GM18502 (cell line): Measurements from ENCODE around the gene PALM3.
A peak's percentile ranks its signal among the peaks of the same experiment; 100 is the strongest.

Experiments
- ATAC-seq: cut with Tn5 transposase; IDR thresholded peaks from one replicate; pipeline ENCODE4 v1.9.1; 2021; ENCODE audit warnings: mild to moderate bottlenecking; ENCODE audit not compliant: unreplicated experiment, poor library complexity

PALM3 gene

DNA sequence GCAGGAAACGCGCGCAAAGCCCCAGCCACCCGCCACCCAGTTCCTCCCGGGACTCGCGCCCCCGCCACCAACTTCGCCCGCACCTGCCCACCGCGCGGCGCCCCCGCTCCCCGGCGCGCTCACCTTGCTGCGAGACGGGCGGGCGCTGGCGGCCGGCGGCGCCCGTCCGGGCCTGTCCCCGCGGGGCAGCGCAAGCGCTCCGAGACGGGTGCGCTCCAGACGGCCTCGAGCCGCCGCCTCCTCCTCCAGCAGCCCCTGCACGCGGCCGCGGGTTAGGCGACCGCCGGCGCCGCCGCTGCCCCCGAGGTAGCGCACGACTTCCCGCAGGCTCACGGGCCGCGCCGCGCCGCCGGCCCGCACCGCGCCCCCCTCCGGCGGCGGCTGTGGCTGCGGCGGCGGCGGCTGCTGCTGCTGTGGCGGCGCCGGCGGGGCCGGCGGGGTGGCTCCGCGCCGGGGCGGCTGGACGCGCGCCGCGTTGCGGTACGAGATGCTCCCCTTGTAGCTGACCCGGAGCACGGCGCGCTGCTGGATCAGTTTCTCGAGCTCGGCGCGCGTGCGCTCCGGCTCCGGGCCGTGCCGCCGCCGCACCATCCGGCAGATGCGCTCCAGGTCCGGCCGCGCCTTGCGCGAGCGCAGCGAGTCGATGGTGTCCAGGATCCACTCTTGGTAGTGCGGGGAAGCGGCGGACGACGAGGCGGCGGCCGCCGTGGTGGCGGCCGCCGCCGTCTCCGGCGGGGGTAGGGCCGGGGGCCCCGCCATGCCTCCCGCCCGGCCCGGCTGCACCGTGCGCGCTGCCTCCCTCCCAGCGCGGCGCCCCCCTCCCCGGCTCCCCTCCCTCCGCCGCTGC is 28.0 kb upstream of the PALM3 start:
- no peak for ATAC-seq

DNA sequence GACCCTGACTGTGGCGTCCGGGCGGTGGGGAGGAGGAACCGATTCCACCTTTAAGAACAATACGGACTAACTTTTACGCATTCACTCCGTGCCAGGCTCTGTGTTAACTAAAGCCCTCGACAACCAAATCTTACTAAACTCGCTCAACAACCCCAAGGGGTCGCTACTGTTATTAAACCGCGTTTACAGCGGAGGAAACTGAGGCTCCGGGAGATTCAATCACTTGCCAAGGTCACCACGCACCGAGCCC is 27.5 kb upstream of the PALM3 start:
- ATAC-seq, result no peak

DNA sequence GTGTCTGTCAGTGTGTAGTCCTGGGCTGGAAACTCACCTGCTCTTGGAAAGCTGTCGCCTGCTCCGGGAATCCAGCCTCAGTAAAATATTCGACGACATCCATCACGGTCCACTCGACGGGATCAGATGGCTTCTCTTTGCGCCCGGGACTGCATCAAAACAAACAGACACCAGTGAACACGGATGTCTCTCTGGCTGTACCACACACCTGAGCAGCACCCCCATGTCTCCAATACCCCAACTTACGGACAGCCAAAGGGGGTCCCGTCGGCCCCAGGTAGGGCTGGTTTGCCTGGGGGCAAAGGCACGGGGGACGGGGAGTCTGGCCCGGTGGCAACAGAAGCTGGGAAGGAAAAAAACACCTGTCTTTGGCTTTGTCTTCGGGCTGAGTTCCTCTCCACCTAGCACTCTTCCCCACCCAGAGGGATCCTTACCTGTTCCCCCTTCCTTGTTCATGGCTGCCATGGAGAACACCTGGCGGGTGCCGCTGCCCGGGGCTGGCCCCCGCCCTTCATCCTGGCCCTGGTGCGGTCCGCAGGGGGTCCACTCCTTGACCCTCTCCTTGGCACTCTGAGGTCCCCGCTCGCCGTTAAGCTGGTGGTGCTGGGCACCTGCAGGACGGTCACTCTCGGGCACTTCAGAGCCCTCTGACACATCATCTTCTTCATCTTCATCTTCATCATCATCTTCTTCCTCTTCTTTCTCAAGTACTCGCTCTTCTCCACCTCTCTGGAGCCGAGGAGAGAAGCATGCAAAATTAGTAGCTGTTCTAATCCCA is 26.9 kb upstream of the PALM3 start:
- ATAC-seq, result no peak

DNA sequence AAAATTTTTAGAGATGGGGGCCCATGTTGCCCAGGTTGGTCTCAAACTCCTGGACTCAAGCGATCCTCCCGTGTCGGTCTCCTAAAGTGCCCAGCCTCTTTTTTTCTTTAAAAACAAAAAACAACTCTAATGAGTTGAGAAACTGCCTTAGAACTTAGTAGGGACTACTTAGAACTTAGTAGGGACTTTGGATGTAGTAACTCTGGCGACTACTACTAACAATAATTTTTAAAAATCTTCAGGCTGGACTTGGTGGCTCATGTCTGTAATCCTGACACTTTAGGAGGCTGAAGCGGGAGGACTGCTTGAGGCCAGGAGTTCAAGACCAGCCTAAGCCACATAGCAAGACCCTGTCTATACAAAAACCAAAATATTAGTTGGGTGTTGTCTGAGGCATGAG is 24.2 kb upstream of the PALM3 start:
- no peak for ATAC-seq

DNA sequence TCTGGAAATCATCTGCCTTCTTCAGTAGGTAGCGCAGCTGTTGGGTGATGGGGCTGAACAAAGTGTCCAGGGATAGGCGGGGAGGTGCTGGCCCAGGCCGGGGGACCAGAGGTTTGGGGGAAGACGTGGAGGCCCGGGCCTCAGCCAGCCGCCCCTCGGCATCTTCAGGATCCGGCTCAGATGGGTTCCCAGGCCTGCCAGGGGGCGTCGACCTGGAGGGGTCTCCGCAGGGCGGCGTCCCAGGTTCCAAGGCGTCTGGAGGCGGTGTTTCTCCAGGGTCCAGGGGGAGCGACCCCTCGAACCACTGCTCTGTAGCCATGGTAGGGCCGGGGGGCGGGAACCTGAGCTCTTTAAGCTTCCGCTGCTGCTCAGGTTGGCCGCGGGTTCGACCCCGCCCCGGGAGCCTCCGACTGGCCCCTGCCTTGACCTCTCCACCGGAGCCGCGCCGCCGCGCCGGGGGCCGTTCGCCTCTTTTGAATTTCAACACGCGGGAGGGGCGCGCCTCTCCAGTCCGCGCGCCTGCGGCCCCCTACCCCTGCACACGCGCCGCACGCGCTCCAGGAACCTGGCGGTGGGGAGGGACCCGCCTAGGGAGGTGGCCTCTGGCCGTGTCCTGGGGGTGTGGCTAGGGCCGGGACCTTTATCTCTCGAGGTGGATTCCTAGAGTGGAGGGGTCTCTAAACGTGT is 23.6 kb upstream of the PALM3 start, which contains the start of gene C19orf67:
Gene C19orf67, minus strand, starts transcription at position 475 of the 687 bp plus-strand sequence. Its CDS starts 156 bp downstream, at position 319.
- no peak for ATAC-seq

DNA sequence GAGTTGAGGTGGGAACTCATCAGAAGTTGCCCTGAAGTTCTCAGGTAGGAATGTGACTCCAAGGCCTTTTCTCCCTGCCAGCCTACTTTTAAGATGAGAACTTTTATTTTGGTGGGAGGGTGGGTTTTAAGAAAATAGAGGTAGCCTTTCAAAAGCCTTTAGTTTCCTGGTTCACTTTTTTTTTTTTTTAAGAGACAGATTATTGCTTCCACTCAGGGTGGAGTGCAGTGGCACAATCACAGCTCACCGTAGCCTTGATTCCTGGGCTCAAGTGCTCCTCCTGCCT is 20.7 kb upstream of the PALM3 start:
- no peak for ATAC-seq

DNA sequence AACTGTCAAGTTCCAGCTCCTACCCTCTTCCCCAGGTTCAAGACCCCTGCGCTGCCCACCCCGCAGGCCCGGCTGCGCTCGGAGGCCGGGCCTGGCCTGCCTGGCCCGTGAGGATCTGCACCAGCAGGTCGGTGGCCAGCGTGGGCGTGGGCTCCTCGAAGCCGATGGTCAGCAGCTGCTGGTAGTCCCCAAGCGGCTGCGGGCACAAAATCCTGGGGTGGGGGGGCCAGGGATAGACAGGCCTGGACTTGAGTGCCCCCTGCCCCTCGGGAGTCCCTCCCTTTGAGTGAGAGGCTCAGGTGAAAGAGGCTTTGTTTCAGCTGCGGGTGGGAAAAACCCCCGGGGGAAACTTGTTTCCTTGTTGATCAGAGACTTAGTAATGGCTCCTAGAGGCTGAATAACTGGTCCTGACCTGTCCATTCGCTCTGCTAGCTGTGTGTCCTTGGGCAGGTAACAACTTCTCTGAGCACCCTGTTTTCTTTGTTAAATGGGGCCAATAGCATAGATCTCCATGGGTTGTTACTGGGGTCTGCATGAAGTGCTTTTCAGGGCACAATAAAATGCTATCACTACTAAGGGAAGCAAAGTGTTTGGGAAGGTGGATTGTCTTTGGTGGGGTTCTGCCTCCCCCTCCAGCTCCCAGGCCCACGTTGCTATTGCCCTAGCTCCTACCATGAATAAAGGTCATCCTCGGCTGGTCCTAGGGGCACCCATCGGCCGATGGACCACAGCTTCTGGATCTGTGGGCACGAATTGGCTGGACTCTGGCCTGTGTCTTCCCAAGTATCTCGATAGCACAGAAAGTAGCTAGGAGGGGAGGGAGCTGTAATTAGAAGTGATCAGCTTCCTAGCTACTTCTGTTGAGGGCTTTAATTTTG is 20.2 kb upstream of the PALM3 start:
- ATAC-seq, result peak; percentile 5

DNA sequence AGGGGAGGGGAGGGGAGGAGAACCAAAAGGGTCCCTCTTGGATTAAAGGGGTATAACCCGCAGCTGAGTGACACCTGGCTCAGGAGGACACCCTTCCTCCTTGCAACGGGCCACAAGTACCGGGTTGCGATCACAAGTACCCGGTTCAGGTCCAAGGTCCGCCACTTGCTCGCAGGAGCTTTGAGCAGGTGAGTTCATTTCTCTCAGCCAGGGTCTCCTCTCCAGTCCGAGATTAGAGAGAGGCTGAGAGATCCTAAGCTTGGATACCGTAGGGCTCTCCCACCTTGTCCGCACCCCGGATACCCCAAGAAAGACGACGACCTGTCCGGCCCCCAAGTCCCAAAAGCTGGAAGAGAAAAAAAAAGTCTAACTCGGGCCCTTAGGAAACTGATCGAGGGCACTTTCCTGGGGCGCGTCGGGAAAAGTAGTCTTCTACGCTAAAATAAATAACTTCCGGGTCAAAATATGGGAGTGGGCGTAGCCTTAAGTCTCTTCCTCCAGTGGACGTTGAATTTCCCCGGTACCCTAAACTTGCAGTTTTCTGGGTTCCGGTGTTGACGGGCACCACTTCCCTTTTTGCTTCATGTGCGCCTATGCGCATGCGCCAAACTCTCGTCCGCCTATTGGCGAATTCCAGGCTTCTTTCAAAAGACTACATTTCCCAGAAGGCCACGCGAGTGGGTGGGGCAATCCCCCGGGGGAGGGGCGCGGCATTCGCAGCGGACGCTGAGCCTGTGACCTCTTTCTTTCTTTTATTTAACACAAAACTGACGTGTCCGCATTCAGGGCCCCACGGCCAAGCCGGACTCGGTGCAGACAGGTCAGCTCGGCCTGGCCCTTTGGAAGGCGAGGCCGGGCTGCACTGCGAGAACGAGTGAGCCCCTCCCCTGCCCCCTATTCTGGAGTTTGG is 19.3 kb upstream of the PALM3 start:
- ATAC-seq, result peak; percentile 80

DNA sequence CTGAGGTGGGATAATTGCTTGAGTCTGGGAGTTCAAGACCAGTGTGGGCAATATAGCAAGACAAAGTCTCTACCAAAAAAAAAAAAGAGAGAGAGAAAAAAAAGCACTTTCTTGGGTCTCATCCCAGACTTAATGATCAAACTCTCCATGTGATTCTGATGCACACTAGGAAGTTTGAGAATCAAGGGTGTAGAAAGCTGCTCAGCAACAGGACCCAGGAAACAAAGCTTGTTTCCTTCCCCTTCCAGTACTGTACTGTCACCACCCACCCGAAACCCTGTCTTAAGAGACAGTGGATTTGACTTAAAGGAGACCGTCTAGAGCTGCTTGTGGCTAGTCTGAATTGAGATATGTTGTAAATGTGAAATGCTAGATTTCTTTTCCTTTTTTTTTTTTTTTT is 16.5 kb upstream of the PALM3 start:
- no peak for ATAC-seq

DNA sequence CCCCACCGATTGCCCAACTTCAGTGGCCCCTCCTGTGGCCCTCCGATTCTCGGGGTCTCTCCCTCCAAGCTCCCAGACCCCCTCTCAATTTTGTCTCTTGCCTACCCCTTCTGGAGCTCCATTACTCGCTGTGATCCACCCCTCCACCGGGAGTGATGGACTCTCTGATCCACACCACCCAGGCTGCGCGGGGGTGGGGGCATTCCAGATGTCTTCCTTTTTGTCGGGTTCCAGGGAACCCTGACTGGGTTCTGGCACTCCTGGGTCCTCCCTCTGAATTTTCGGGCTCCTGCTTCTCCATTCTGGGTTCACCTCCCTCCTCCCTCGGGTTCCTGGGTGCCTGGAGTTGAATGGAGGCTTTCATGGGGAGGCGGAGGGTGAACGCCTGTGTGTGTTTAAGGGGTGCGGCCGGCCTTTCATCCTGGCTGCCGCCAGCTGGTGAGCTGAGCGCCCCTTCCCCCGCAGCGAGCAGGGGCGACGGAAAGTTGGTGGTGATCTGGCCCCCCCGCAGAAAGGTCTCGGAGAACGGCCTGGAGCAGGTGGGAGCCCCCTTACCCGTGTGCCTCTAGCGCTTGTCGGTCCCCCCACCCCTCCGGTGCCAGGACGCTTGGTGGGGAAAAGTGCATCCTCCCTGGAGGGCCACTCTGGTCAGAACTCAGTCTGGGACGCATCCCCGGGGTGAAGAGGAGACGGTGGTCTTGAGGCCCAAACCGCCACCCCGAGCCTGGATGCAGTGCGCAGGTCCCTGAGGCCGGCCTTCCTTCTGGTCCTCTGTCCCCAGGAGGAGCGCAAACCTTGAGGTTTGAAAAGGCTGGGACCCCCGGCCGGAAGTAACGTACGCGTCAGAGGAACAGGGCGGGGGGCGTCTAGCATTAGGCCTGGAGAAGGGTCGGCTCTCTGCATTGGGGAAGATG is 12.3 kb upstream of the PALM3 start:
- no peak for ATAC-seq

DNA sequence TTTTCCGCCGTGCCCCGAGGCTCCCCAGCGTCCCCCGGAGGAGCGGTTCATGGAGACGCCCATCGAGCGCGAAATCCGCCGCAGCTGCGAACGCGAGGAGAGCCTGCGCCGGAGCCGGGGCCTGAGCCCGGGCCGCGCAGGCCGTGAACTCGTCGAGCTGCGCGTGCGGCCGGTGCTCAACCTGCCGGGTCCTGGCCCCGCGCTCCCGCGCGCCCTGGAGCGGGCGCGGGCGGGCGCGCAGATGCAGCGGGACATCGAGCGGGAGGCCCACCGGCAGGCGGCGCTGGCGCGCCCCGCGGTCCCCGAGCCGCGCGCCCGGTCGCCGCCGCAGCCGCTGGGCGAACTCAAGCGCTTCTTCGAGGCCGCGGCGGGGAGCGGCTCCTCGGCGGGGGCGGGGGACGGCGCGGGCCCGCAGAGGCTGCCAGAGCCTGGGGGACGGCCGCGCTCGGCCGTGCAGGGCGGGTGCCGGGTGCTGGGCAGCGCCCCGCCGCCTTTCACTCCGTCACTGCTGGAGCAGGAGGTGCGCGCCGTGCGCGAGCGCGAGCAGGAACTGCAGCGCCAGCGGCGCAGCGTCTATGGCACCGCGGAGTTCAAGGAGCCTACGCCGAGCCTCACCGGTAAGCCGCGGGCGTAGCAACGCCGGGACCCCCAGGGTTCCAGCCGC is 11.5 kb upstream of the PALM3 start:
- peak; percentile 55 for ATAC-seq

DNA sequence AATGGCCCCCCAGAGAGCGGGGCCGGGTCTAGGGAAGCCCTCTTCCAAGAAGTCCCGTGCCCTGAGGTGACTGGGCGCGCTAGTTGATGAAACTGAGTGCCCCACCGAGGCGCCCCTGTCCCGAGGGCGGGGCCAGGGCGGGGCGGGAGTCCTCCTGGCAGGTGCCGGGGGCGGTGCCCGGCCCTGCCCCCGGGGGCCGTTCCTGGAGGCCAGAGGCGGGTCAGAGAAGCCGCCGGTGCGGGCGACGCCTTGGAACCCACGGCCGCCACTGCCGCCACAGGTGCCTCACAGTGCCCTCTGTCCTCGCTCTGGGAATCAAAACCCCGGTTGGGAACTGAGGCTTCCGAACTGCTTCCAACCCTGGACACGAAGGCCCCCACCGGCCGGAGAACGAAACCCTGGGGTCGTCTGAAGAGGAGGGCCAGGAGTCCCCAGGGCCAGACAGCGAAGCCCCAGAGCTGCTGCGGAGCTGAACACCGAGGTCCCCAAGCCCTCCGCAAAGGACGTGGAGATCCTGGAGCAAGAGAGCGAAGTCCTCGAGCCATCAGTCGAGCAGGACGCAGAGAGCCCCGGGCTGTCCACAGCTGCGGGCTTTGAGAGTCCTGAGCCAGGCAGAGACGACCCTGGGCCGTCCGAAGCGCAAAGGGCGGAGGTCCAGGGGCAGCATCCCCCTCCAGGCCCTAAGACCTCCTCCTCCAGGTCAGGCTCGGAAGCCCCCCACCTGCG is 10.8 kb upstream of the PALM3 start, which contains the start of gene MISP3:
Gene MISP3, plus strand, starts transcription at position 252 of the 726 bp plus-strand sequence. CDS start 524 bp downstream, outside the sequence.
- no peak for ATAC-seq

DNA sequence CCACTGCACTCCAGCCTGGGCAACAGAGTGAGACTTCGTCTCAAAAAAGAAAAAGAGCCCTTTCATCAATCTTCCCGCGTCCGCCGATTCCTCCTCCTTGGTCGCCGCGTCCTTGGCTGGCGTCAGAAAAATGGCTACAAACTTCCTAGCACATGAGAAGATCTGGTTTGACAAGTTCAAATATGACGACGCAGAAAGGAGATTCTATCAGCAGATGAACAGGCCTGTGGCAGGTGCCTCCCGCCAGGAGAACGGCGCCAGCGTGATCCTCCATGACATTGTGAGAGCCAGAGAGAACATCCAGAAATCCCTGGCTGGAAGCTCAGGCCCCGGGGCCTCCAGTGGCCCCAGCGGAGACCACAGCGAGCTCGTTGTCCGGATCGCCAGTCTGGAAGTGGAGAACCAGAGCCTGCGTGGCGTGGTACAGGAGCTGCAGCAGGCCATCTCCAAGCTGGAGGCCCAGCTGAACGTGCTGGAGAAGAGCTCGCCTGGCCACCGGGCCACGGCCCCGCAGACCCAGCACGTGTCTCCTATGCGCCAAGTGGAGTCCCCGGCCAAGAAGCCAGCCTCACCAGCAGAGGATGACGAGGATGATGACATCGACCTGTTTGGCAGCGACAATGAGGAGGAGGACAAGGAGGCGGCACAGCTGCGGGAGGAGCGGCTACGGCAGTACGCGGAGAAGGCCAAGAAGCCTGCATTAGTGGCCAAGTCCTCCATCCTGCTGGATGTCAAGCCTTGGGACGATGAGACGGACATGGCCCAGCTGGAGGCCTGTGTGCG is 8.6 kb upstream of the PALM3 start:
- no peak for ATAC-seq

DNA sequence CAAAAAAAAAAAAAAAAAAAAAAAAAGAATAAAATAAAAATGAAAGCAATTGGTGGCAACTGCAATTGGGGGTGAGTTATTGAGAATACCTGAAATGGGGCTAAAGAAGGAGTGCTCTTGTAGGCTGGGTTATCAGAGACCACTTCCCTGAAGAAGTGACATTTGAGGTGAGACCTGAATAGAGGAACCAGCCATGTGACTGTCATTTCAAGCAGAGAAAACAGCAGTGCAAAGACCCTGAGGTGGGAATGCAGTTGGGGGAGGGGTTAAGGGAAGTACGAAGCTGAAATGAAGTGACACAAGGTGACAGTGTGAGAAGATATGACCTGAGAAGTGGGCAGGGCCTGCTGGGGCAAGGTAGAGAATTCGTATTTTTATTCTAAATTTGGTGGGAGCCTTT is 4.3 kb upstream of the PALM3 start:
- no peak for ATAC-seq

DNA sequence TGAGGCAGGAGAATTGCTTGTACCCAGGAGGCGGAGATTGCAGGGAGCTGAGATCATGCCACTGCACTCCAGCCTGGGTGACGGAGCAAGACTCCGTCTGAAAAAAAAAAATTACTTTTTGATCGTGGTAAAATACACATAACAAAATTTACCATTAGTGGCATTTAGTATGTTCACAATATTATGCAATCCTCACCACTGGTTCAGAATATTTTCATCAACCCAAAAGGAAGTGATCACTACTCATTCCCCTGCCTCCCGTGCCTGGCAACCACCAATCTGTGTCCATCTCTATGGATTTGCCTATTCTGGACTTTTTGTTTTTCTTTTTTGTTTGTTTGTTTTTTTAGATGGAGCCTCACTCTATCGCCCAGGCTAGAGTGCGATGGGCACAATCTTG is 1.2 kb upstream of the PALM3 start:
- ATAC-seq, result no peak

DNA sequence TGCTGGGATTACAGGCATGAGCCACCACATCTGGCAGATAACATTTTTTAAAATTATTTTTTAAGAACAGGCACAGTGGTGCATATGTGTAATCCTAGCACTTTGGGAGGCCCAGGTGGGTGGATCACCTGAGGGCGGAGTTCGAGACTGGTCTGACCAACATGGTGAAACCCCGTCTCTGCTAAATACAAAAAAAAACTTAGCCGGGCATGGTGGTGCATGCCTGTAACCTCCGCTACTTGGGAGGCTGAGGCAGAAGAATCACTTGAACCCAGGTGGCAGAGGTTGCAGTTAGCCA is 631 bp upstream of the PALM3 start:
- no peak for ATAC-seq
